GM20000 (cell line): Measurements from ENCODE around the gene ZNRF3.

Experiments used
- DNase-seq: peaks from one replicate; pipeline ENCODE4 v3.0.0; 2012; ENCODE audit warnings: low spot score
- TF ChIP-seq, protein P1 (sequence below): IDR thresholded peaks from 2 replicates; pipeline ENCODE4 v1.5.1; 2012; ENCODE audit warnings: mild to moderate bottlenecking, control low read depth; ENCODE audit errors: extremely low read depth, missing control alignments

Gene ZNRF3

DNA sequence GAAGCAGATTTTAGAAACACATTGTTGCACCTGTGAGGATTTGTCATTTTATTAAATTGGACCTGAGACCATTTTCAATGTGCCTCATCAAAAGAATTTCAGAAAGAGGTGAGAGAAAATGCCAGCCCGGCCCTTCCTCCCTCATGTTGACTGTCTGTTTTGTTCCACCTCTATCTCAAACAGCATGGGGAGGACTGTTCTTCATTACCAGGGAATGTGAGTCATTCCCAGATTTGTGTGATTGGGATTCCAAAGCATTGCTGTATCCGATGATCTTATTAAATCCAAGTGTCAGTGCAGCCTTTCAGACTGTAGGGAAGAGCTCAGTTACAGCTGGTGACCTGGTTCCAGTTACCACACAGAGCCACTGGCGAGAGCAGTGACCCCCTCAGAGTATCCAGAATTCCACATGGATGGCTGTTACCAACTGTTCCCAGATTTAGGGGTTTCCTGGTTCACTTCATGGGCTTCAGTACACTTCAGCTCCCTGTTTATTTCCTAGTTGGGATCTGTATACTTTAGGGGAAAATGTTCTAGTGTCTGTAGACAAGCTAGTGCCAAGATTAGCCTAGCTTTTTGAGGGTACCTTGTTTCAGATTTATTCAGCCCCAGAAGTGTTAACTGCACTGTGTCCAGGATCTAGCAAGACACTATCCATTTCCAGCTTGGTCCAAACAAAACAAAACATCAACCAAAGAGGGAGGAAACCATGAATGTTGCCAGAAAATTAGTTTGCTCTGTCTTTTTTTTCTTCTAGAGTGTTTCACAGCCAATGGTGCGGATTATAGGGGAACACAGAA is 210.3 kb downstream of the ZNRF3 start:
- TF ChIP-seq, protein P1, sequence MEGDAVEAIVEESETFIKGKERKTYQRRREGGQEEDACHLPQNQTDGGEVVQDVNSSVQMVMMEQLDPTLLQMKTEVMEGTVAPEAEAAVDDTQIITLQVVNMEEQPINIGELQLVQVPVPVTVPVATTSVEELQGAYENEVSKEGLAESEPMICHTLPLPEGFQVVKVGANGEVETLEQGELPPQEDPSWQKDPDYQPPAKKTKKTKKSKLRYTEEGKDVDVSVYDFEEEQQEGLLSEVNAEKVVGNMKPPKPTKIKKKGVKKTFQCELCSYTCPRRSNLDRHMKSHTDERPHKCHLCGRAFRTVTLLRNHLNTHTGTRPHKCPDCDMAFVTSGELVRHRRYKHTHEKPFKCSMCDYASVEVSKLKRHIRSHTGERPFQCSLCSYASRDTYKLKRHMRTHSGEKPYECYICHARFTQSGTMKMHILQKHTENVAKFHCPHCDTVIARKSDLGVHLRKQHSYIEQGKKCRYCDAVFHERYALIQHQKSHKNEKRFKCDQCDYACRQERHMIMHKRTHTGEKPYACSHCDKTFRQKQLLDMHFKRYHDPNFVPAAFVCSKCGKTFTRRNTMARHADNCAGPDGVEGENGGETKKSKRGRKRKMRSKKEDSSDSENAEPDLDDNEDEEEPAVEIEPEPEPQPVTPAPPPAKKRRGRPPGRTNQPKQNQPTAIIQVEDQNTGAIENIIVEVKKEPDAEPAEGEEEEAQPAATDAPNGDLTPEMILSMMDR = no peak
- no peak for DNase-seq

DNA sequence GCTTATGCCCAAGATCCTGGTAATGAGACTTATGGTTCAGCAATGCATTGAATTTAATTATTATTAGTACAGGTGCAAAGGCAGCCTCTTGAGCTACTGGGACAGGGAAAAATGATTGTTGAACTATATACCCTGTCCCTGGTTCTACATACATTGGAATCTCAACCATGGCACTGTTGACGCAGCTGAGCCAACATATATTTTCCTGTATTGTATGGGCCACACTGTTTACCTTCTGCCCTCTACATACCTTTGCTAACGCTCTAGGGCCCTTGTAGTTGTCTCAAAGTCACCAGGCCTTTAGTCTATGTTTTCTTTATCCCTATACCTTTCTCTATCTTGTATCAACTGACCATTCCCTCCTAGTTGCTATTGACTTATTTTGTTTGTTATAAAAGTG is 212.1 kb downstream of the ZNRF3 start:
- no peak for DNase-seq
- TF ChIP-seq, protein P1 = no peak

DNA sequence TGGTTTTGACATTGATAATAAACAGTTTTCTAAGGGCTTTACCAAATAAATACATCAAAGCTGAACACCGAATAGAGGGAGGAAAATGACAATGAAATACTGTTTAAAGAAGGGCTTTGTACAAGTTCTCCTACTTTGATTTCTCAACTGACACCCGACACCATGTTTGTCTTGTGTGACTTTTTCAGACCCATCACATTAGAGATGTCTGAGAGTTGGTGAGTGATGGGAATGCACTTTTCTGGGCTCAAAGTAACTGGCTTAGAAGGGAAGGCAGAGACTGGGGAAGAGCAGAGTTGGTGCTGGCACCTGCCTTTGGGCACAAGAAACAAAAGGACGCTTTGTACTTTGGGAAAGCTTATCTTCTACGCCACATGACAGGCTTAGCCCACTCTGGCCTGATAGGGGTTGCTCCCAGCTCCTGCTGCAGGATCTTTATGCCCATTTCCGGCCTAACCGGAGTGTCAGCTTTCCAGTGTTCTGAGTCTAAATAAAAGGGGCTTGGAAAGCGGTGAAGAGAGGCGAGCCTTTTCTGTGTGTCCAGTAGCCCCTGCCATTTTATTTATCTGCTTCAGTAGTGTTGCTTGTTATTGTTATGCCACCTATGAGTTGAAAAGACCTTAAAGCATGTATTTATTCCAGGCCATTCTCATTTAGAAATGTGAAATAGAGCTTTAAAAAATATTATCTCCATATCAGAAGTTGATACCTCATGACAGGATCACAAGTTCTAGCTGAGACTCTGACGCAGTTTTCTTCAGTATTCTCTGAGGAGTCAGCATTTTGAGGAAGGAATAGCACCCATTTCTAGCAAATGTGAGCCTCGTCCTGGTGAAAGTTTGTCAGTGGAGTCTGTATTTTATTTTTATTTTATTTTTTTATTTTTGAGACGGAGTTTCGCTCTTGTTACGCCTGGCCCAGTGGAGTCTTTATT is 213.6 kb downstream of the ZNRF3 start:
- TF ChIP-seq, protein P1 = no peak
- DNase-seq = no peak

DNA sequence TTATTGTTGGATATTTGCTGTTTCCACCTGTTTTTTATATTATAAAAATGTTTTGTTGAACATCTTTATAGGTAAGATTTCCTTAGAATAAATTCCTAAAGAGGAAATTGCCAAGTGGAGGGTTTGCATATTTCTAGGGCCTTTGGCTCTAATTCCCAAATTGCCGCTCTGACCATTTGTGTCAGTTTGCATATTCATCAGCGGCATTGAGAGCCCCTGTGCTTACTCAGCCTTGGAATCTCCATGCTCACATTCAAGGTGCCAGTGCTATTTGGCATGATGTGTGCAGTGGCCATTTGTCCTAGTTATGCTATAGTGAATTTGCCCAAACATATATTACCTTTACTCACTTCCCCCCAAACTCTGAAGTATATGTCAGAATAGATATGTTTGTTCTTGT is 214.9 kb downstream of the ZNRF3 start:
- TF ChIP-seq, protein P1 = no peak
- no peak for DNase-seq

DNA sequence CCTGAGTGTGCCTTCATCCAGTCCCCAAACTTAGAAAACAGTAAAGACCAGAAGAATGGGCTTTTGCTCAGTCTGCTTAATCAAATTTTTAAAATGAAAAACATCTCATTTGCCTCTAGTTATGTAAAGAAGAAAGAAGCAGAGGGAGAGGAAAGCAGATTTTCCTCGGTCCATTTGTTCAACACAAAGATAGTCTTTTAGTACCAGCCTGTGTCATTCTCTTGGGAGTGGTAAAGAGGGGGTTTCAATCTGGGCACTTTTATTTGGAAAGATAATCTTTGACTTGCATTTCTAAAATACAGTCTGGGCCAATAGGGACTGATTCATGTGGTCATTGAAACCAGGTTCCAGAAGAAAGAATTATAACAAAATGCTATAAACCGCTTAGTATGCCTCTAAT is 218.9 kb downstream of the ZNRF3 start:
- no peak for DNase-seq
- TF ChIP-seq, protein P1 = no peak

DNA sequence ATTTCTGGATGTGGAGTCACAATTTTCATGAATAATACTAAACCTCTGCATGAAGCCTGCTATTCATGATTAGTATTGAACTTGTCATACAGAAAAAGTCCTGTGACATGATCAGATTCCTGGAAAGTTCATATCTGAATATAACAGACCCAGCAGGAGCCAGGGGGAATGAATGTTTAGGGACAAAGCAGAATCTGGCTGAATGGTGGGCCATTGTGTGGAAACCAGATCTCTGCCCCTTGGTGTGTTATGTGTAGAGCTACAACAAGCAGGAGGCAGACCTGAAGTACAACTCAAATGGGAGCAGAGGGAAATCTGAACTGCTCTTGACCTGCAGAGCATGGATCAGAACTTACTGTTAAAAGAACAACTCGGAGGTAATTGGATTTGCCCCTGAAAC is 219.7 kb downstream of the ZNRF3 start:
- TF ChIP-seq, protein P1 = no peak
- no peak for DNase-seq

DNA sequence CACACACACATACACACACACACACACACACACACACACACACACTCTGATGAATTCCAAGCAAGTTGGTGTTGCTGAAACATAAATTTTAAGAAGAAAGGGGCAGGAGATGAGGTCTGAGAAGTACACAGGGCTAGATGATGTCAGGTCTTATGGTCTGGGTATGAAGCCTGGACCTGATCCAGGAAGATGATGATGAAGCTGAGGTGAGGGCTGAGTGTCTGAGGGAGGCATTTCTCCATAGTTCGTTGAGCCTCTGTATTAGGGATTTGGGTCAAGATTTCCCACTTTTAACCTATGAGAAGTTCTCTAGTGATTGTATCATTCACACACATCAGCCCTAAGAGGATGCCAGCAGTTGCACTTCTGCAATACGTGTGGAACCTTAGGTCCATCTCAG is 222.1 kb downstream of the ZNRF3 start:
- TF ChIP-seq, protein P1 = no peak
- no peak for DNase-seq
